K562 (cell line): ENCODE data around the gene SYK. TPM values are rescaled to one million over a fixed set of nuclear protein-coding genes. Genes with fewer than 3 reads are reported as not detected.

ENCODE experiments used
- ATAC-seq: fragments of 200-7000 bp; cut with Tn5 transposase; 3 replicates; pipeline ENCODE4 v1.9.1; 2020; ENCODE audit warnings: moderate library complexity
- BruUV-seq: library from RNA; stranded (reverse); fragments of 400-500 nt; replicated peaks from 2 replicates; lab custom pipeline; 2021; lab: Mats Ljungman, UMichigan
- CTCF ChIA-PET: fragments of 300-600 bp; formaldehyde crosslinking; extraction: SDS; loops from one replicate; lab custom pipeline; 2021; ENCODE audit warnings: low intra/inter-chr PET ratio; lab: Yijun Ruan, JAX
- POLR2A ChIA-PET: fragments of 300-600, 350-650 bp; sonication (Branson Sonifier 250); formaldehyde crosslinking; extraction: SDS; loops from one replicate; lab custom pipeline; 2021; ENCODE audit warnings: antibody characterized with exemption, inconsistent platforms; lab: Yijun Ruan, JAX
- DNase-seq, 4 experiments: peaks; one replicate each; pipeline versions ENCODE4 v3.0.0 to v3.0.0-alpha.2; 2011 to 2018; ENCODE audit warnings: low spot score in 3 of 4, mixed read lengths in 3 of 4; ENCODE audit errors: extremely low read depth in 1 of 4
- FAIRE-seq: peaks from 2 replicates; lab custom pipeline; 2011; peaks lifted over from hg19 to GRCh38; lab: Jason Lieb, UNC
- H2AFZ ChIP-seq: 2 replicates; pipeline ENCODE4 v1.6.0; 2011; ENCODE audit warnings: low read depth, low read length, control low read depth, inconsistent platforms
- H3K27ac ChIP-seq: fragments of 200-600 bp; 3 replicates; pipeline ENCODE4 v1.8.0; 2011; ENCODE audit warnings: low read depth, mild to moderate bottlenecking, control low read depth, inconsistent platforms, low read length, moderate library complexity, mixed read lengths; ENCODE audit errors: extremely low read depth
- H3K27me3 ChIP-seq, 2 experiments: fragments of 300-600 bp in 1 of 2; 2 replicates in 1 of 2; 3 replicates in 1 of 2; pipeline versions ENCODE4 v1.6.0 to v1.8.0; 2011; ENCODE audit warnings: inconsistent platforms in 2 of 2, low read length in 2 of 2, mild to moderate bottlenecking in 1 of 2, mixed read lengths in 1 of 2, moderate library complexity in 1 of 2; ENCODE audit not compliant: control insufficient read depth in 2 of 2, insufficient read depth in 2 of 2
- H3K36me3 ChIP-seq: fragments of 300-600 bp; 3 replicates; pipeline ENCODE4 v1.8.0; 2011; ENCODE audit warnings: mild to moderate bottlenecking, low read length, inconsistent platforms; ENCODE audit not compliant: control insufficient read depth, insufficient read depth
- H3K4me1 ChIP-seq, 2 experiments: fragments of 200-600 bp in 1 of 2; replicated peaks in 1 of 2; 2 replicates in 1 of 2; 3 replicates in 1 of 2; pipeline versions ENCODE4 v1.5.1 to v1.8.0; 2011; ENCODE audit warnings: inconsistent platforms in 2 of 2, low read length in 2 of 2, mild to moderate bottlenecking in 1 of 2, mixed read lengths in 1 of 2, moderate library complexity in 1 of 2; ENCODE audit not compliant: control insufficient read depth in 2 of 2, insufficient read depth in 2 of 2
- H3K4me2 ChIP-seq: 2 replicates; pipeline ENCODE4 v1.6.1; 2011; ENCODE audit warnings: low read length, control low read depth, inconsistent platforms, mixed read lengths; ENCODE audit not compliant: insufficient read depth
- H3K4me3 ChIP-seq: fragments of 200-600 bp; sonication (generic), shearing (Covaris generic); 2 replicates; pipeline ENCODE4 v1.5.1; 2016; ENCODE audit warnings: control low read depth, inconsistent platforms
- H3K79me2 ChIP-seq: fragments of 200-600 bp; 3 replicates; pipeline ENCODE4 v1.8.0; 2011; ENCODE audit warnings: low read length, inconsistent platforms; ENCODE audit not compliant: control insufficient read depth, insufficient read depth
- H3K9ac ChIP-seq, 2 experiments: 2 replicates each; pipeline versions ENCODE4 v1.6.0 to v1.6.1; 2011; ENCODE audit warnings: low read depth in 2 of 2, low read length in 2 of 2, control low read depth in 1 of 2, inconsistent platforms in 1 of 2, mild to moderate bottlenecking in 1 of 2, mixed read lengths in 1 of 2; ENCODE audit not compliant: insufficient read depth in 1 of 2
- H3K9me1 ChIP-seq: one replicate; pipeline ENCODE4 v1.6.0; 2011; ENCODE audit warnings: inconsistent platforms, mild to moderate bottlenecking, low read length, moderate library complexity; ENCODE audit not compliant: control insufficient read depth, insufficient read depth
- H3K9me3 ChIP-seq: replicated peaks from 2 replicates; pipeline ENCODE4 v1.5.1; 2011; ENCODE audit warnings: low read depth, low read length, inconsistent platforms; ENCODE audit not compliant: control insufficient read depth, insufficient read depth
- H4K20me1 ChIP-seq: replicated peaks from 2 replicates; pipeline ENCODE4 v1.6.1; 2011; ENCODE audit warnings: low read length, inconsistent platforms, mixed read lengths; ENCODE audit not compliant: control insufficient read depth, insufficient read depth
- CEBPG ChIP-seq, 3 experiments: fragments of 200-800 bp in 1 of 3; sonication (Bioruptor generic) in 1 of 3; sonication (generic) in 1 of 3; formaldehyde crosslinking in 1 of 3; IDR thresholded peaks in 2 of 3; conservative IDR thresholded peaks in 1 of 3; 2 replicates each; pipeline versions ENCODE4 v1.6.1 to v1.8.0; 2016 to 2022; ENCODE audit warnings: missing compliant biosample characterization in 2 of 3, missing genetic modification characterization in 2 of 3, mild to moderate bottlenecking in 1 of 3, missing genetic modification reagents in 1 of 3
- CTCF ChIP-seq, 3 experiments: IDR thresholded peaks in 2 of 3; conservative IDR thresholded peaks in 1 of 3; 2 replicates each; pipeline ENCODE4 v1.5.1; 2011 to 2012; ENCODE audit warnings: low read length in 3 of 3, mild to moderate bottlenecking in 3 of 3, control low read depth in 2 of 3, improper control_type of control experiment in 1 of 3, inconsistent platforms in 1 of 3, low read depth in 1 of 3, mixed read lengths in 1 of 3, moderate library complexity in 1 of 3; ENCODE audit not compliant: insufficient read depth in 2 of 3
- GATA2 ChIP-seq: sonication (generic); formaldehyde crosslinking; IDR thresholded peaks from 2 replicates; pipeline ENCODE4 v1.4.0; 2020; ENCODE audit warnings: mild to moderate bottlenecking, missing genetic modification reagents
- RAD21 ChIP-seq, 2 experiments: fragments of 250-450 bp in 1 of 2; fragments of 450-650 bp in 1 of 2; sonication (Bioruptor Pico) in 1 of 2; formaldehyde crosslinking in 1 of 2; IDR thresholded peaks in 1 of 2; conservative IDR thresholded peaks in 1 of 2; 2 replicates each; pipeline versions ENCODE4 v1.4.0 to v1.8.0; 2020 to 2022; ENCODE audit warnings: mild to moderate bottlenecking in 2 of 2, moderate library complexity in 1 of 2
- RBM14 ChIP-seq: fragments of 200-400 bp; formaldehyde crosslinking; IDR thresholded peaks from 2 replicates; pipeline ENCODE4 v1.6.1; 2018; ENCODE audit warnings: low read depth, mild to moderate bottlenecking, low read length, moderate library complexity, borderline replicate concordance; ENCODE audit not compliant: insufficient read depth
- SMC3 ChIP-seq: conservative IDR thresholded peaks from 2 replicates; pipeline ENCODE4 v1.6.1; 2011; ENCODE audit warnings: low read depth, low read length, improper control_type of control experiment; ENCODE audit not compliant: insufficient read depth
- SREBF2 ChIP-seq: sonication (generic); formaldehyde crosslinking; IDR thresholded peaks from 2 replicates; pipeline ENCODE4 v1.4.0; 2020; ENCODE audit warnings: mild to moderate bottlenecking, missing genetic modification reagents
- ZBTB7A ChIP-seq: IDR thresholded peaks from 2 replicates; pipeline ENCODE4 v1.6.1; 2011; ENCODE audit warnings: low read depth, mild to moderate bottlenecking, low read length, moderate library complexity, borderline replicate concordance; ENCODE audit not compliant: control insufficient read depth
- WGBS: fragments of 100-300 bp; shearing (Covaris generic); methylation state at CpG from one replicate; pipeline ENCODE4 v1.1.6; 2016; ENCODE audit warnings: low coverage, mixed read lengths; ENCODE audit not compliant: insufficient coverage; ENCODE audit errors: missing lambda C conversion rate; 5-methylcytosine and 5-hydroxymethylcytosine counted together
- in situ Hi-C: fragments of 300-500 bp; cut with MboI; formaldehyde crosslinking; loops from 4 replicates; pipeline ENCODE4 v1.15.0; 2018; ENCODE audit warnings: inconsistent platforms, mixed read lengths
- intact Hi-C: fragments of 100-400 bp; cut with micrococcal nuclease; formaldehyde crosslinking; loops from 2 replicates; pipeline ENCODE4 v1.14.2; 2022
- polyA plus RNA-seq, 8 experiments: library from polyadenylated mRNA; depleted of rRNA in 4 of 8; stranded (reverse) in 5 of 8; unstranded in 3 of 8; fragments of >200 nt; fragmentation: Nextera tagmentation in 2 of 8; fragmentation: Illumina TruSeq in 1 of 8; extraction: Ambion mirVana in 2 of 8; extraction: Trizol in 1 of 8; gene quantifications; 2 replicates each; pipeline versions ENCODE4 v1.2.1 to v1.2.3, GENCODE V29; 2011 to 2014; ENCODE audit warnings: inconsistent platforms in 1 of 8, missing spikeins in 1 of 8
- total RNA-seq, 7 experiments: library from RNA; depleted of rRNA in 6 of 7; stranded (reverse); fragments of >200 nt in 6 of 7; fragmentation: Illumina TruSeq in 2 of 7; extraction: Trizol in 2 of 7; gene quantifications; 2 replicates each; pipeline versions ENCODE4 v1.2.1 to v1.2.3, GENCODE V29; 2011 to 2021; ENCODE audit warnings: low replicate concordance in 1 of 7
- TF ChIP-seq, protein P1 (sequence below): fragments of 450-650 bp; formaldehyde crosslinking; IDR thresholded peaks from 2 replicates; pipeline ENCODE4 v1.4.0; 2020; ENCODE audit warnings: mild to moderate bottlenecking, moderate library complexity

The SYK gene
- total and polyA plus RNA-seq, 9 of the 15 experiments (the other 6 are each of a cell fraction or from before 2014, with no cell fraction given) = 3.9 to 32.7 (median 16.7) TPM

DNA sequence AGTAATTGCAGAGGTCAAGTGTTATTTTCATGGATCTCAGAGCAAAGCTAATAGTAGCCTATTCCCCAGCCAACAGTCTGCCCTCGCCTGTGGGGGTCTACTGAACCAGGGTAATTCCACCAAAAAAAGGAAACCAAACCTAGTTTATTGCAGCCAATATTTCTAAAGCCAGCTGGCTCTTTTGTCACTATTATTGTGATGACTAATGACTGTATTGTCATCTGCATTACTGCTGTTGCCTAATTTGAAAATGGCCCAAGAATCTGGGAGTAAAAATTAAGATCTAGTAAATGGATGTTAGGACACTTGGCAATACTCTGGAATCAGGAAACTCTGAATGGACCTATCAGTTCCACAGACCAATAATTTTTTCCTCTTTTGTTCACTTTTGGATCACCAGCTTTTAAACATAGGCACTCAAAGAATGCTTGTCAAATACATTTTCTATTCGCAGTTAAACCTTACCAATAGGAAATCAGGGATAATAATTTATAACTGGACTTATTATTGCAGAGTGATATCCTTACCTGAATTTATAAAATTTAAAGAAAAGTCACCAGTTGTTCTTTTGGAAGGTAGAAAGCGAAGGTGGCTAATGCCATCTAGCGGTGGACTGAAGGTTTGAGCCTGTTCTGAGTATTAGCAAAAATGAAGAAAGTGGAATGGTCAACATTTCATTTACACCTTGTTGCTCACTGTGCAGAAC, 69.2 kb downstream of the SYK start:
- H3K27ac ChIP-seq = no peak overlapping the region
- BruUV-seq = no TSS peak
- H3K4me1 ChIP-seq = no peaks in the 10 kb centered on the region; a peak in 1 of 5 replicates
- peaks cover 17% of the 10 kb centered on the region; the same call in 1 of the 3 replicates for H3K36me3 ChIP-seq
- intact Hi-C loops (loop anchor here (2.0 kb wide), 1 partner anchor 96 kb away; no protein-coding TSS in a partner anchor), in situ Hi-C loops (no loop called here)
- H4K20me1 ChIP-seq = no peaks in the 10 kb centered on the region
- POLR2A ChIA-PET = no interaction called here
- no peaks in the 10 kb centered on the region for H3K9me3 ChIP-seq
- 0% methylated on average over 4 of the region's 4 CpGs for WGBS
- no peaks in the 10 kb centered on the region for H3K27me3 ChIP-seq
- ATAC-seq (peak; percentile 69), FAIRE-seq (no peak), DNase-seq (peak; percentile 14 to 54 (median 20))
- H3K4me3 ChIP-seq = no peak overlapping the region
- no peaks in the 10 kb centered on the region for H3K79me2 ChIP-seq
- CTCF ChIA-PET = interaction anchor here (0.6 to 2.5 kb wide), 4 partner anchors 115 to 729 kb away, joined by 3 to 14 read pairs (median 3); no protein-coding TSS in a partner anchor
- no peak overlapping the region for H2AFZ ChIP-seq
- H3K9me1 ChIP-seq = no peaks in the 10 kb centered on the region
- no peak overlapping the region for H3K4me2 ChIP-seq
- H3K9ac ChIP-seq = no peak overlapping the region
- TF ChIP-seq ZBTB7A (no peak), CTCF (IDR thresholded peaks at IDR 0.05 in 2 of 3, conservative IDR thresholded peaks at IDR 0.05 in 1 of 3; ENCODE audit: insufficient read depth in 2 of 3, low read depth in 1 of 3, low read length in 3 of 3) (peak; percentile 51 to 74 (median 62)), RBM14 (no peak), SREBF2 (CRISPR knock-in tag) (no peak), CEBPG (CRISPR knock-in tag; IDR thresholded peaks at IDR 0.05) (no peak), CEBPG (tag; conservative IDR thresholded peaks at IDR 0.05 in 1 of 2, IDR thresholded peaks at IDR 0.05 in 1 of 2) (0 out of 4 replicates have a peak, but pooled peaks of 1 of the 2 experiments have one; percentile 18), RAD21 (CRISPR knock-in tag; conservative IDR thresholded peaks at IDR 0.05 in 1 of 2, IDR thresholded peaks at IDR 0.05 in 1 of 2) (peak; percentile 73 to 74), SMC3 (peak; percentile 46), GATA2 (CRISPR knock-in tag) (no peak)
- TF ChIP-seq, protein P1, sequence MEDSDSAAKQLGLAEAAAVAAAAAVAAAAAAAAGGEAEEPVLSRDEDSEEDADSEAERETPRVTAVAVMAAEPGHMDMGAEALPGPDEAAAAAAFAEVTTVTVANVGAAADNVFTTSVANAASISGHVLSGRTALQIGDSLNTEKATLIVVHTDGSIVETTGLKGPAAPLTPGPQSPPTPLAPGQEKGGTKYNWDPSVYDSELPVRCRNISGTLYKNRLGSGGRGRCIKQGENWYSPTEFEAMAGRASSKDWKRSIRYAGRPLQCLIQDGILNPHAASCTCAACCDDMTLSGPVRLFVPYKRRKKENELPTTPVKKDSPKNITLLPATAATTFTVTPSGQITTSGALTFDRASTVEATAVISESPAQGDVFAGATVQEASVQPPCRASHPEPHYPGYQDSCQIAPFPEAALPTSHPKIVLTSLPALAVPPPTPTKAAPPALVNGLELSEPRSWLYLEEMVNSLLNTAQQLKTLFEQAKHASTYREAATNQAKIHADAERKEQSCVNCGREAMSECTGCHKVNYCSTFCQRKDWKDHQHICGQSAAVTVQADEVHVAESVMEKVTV (CRISPR knock-in tag) = peak; percentile 61
